ENCODE data around the gene PTDSS2.

The PTDSS2 gene

GRCh38 chr11:501683-502287 is 51.7 kb downstream of the PTDSS2 start:
- TF ChIP-seq, protein P1, sequence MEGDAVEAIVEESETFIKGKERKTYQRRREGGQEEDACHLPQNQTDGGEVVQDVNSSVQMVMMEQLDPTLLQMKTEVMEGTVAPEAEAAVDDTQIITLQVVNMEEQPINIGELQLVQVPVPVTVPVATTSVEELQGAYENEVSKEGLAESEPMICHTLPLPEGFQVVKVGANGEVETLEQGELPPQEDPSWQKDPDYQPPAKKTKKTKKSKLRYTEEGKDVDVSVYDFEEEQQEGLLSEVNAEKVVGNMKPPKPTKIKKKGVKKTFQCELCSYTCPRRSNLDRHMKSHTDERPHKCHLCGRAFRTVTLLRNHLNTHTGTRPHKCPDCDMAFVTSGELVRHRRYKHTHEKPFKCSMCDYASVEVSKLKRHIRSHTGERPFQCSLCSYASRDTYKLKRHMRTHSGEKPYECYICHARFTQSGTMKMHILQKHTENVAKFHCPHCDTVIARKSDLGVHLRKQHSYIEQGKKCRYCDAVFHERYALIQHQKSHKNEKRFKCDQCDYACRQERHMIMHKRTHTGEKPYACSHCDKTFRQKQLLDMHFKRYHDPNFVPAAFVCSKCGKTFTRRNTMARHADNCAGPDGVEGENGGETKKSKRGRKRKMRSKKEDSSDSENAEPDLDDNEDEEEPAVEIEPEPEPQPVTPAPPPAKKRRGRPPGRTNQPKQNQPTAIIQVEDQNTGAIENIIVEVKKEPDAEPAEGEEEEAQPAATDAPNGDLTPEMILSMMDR (IDR thresholded peaks at IDR 0.05; ENCODE audit: insufficient read depth, low read length, missing control alignments), result no peak
- no peak overlapping the region for H3K4me3 ChIP-seq (ENCODE audit: low read depth, low read length)
- ChIA-PET CTCF (no interaction called here), POLR2A (no interaction called here)
- no peak for DNase-seq (ENCODE audit: low read depth, low spot score)

- POLR2A ChIA-PET, result no interaction called here
- CTCF ChIA-PET, result no interaction called here
Observed at GRCh38 chr11:502288-503178, 52.5 kb downstream of the PTDSS2 start.

DNA sequence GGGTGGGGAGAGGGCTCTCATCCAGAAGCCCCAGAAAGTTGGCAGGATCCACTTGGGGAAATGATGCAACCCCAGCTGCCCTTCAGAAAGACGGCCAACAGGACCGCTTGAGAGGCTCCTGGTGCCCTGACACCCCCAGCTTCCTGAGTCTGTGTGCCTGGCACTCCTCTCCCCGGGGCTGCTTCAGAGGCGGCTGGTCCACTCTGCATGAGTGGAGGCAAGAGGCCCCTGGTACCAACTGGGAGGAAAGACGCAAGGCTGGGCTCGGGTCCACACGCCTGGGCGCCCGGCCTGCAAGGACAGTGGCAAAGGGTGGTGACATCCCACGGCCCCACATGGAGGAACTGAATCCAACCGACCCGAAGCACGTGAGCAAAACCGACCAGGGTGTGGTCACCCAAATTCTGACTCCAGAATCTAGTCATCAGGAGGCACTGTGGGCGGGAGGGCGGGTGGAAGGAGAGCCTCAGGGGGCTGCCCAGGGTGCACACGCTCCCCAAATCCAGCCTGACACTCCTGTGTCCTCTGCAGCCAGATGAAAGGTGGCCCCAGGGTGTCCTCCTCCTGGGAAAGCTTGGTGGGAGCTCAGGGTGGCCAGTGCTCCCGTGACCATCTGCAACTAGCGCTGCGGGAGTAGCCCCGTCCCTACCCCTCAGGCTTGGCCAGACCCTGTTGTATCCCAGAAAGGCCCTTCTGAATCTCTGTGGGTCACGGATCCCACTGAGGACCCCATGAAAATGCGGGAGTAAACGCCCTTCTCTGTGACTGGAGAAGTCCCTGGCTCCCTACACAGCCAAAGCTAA is 53.3 kb downstream of the PTDSS2 start:
- no peak for DNase-seq (ENCODE audit: low read depth, low spot score)
- H3K4me3 ChIP-seq (ENCODE audit: low read depth, low read length), result peak overlapping the region; percentile 52; the same call in 1 of the 2 replicates
- ChIA-PET CTCF (interaction anchor here (2.0 kb wide), 1 partner anchor 16 kb away, joined by 5 read pairs; no protein-coding TSS in a partner anchor), POLR2A (no interaction called here)
- TF ChIP-seq, protein P1 (IDR thresholded peaks at IDR 0.05; ENCODE audit: insufficient read depth, low read length, missing control alignments), result no peak

More at GRCh38 chr11:502288-503178, 52.5 kb downstream of the PTDSS2 start:
- DNase-seq (ENCODE audit: low read depth, low spot score), result no peak
- H3K4me3 ChIP-seq (ENCODE audit: low read depth, low read length), result no peak overlapping the region
- TF ChIP-seq, protein P1 (IDR thresholded peaks at IDR 0.05; ENCODE audit: insufficient read depth, low read length, missing control alignments), result no peak

DNA sequence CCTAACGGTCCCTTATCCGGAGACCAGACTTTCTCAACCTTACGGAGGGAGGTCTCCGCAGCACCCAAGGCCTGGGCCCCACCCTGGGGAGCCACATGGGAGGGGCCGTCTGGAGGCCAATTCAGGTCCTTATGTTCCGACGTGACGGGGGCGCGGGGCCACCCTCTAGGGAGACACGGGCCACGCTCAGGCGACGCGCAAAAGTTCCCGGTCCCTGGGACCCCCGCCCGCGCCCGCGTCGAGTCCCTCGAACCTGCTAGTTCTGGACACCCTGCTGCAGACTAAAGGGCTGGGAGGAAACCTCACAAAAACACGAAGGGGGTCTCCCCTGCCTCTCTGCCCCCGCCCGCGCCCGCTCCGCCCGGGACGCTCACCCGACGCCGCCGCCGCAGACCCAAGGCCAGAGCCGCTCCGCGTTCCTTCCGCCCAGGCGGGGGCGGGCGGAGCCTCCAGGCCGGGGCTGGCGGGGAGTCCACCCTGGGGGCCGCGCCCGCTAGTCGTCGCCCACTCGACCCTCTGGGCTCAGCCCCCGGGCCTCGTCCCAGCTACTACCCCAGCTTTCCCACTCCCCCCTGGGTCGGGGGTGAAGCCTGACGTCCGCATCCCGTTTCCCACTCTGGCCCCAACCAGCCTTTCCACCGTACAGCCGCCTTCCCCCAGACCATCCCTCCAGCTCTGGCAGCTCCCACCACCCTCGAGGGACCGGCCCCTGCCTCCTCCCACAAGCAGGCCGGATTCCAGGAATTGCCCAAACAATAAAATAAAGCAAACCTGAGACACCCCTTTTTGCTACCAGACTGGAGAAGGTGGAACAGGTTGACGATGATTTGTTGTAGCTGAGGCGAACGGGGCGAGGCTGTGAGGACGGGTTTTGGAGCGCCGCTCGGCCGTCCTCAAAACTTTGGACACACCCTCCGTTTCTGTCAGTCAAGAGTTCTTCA is 54.2 kb downstream of the PTDSS2 start:
- H3K4me3 ChIP-seq (ENCODE audit: low read depth, low read length), result peak overlapping the region; percentile 52

DNA sequence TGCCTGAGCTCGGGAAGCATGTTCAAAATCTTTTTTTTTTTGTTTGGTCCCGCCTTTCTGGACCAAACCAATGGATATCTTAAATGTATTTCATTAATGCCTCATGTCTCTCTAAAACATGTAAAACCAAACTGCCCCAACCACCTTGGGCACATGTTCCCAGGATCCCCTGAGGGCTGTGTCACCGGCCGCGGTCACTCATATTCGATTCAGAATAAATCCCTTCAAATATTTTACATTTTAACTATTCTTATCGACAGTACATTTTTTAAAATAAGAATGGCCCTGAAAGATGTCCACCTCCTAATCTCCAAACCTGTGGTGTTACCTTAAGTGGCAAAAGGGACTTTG is 54.9 kb downstream of the PTDSS2 start:
- ChIA-PET CTCF (interaction anchor here (1.5 to 2.0 kb wide), 2 partner anchors 14 to 57 kb away, joined by 3 to 5 read pairs; no protein-coding TSS in a partner anchor), POLR2A (interaction anchor here (1.1 kb wide), 1 partner anchor 31 kb away, joined by 3 read pairs; no protein-coding TSS in a partner anchor)
- TF ChIP-seq, protein P1 (IDR thresholded peaks at IDR 0.05; ENCODE audit: insufficient read depth, low read length, missing control alignments), result no peak
- H3K4me3 ChIP-seq (ENCODE audit: low read depth, low read length), result peak overlapping the region; percentile 52; the same call in 1 of the 2 replicates
- DNase-seq (ENCODE audit: low read depth, low spot score), result no peak

More for the DNA sequence above, 54.2 kb downstream of the PTDSS2 start:
- CTCF ChIA-PET, result interaction anchor here (2.0 kb wide), 1 partner anchor 15 kb away, joined by 5 read pairs; no protein-coding TSS in a partner anchor
- DNase-seq (ENCODE audit: low read depth, low spot score), result no peak
- TF ChIP-seq, protein P1 (IDR thresholded peaks at IDR 0.05; ENCODE audit: insufficient read depth, low read length, missing control alignments), result no peak
- POLR2A ChIA-PET, result interaction anchor here (1.1 kb wide), 1 partner anchor 32 kb away, joined by 3 read pairs; no protein-coding TSS in a partner anchor

All from AG04449 (cell line).